ENCODE results near the gene DSC2.

DNA sequence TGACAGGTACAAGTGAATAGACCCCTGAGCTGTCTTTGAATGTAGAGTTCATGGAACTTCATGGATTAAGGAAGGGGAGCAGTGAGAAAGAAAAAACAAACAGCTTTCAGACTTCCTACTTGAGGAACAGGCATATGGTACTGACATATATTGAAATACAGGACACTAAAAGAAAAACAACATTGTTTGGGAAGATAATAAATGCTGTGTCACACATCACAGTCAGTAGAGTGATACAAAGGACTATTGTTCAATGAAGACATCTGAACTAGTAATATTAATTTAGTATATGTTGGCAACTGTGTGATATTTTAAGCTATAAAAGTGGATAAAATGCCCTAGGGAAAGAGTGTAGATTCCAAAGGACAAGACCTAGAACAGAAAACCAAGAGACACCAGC lies 3.3 kb downstream of the DSC2 start:
- TF ChIP-seq, protein P1, sequence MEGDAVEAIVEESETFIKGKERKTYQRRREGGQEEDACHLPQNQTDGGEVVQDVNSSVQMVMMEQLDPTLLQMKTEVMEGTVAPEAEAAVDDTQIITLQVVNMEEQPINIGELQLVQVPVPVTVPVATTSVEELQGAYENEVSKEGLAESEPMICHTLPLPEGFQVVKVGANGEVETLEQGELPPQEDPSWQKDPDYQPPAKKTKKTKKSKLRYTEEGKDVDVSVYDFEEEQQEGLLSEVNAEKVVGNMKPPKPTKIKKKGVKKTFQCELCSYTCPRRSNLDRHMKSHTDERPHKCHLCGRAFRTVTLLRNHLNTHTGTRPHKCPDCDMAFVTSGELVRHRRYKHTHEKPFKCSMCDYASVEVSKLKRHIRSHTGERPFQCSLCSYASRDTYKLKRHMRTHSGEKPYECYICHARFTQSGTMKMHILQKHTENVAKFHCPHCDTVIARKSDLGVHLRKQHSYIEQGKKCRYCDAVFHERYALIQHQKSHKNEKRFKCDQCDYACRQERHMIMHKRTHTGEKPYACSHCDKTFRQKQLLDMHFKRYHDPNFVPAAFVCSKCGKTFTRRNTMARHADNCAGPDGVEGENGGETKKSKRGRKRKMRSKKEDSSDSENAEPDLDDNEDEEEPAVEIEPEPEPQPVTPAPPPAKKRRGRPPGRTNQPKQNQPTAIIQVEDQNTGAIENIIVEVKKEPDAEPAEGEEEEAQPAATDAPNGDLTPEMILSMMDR (IDR thresholded peaks at IDR 0.05), result no peak
- TF ChIP-seq POLR2A (IDR thresholded peaks at IDR 0.05), result no peak

Data from body of pancreas (tissue), 4 donors.